Stimulated activated CD8-positive, alpha-beta memory T cell treated with anti-CD3 and anti-CD28 coated beads, Interleukin-15, amount 100 ng/mL, for 48 hours (primary cell): ENCODE data around the gene CALM1.
"Not testable (repeated sequence)": the region's sequence is repeated elsewhere in the genome, so short reads cannot be mapped to it uniquely, and the experiment has no call there.

Experiments
- DNase-seq, 2 donors: peaks; one replicate each; pipeline ENCODE4 v3.0.0-alpha.2; 2020; ENCODE audit warnings: low read depth in 2 of 2

Gene CALM1

DNA sequence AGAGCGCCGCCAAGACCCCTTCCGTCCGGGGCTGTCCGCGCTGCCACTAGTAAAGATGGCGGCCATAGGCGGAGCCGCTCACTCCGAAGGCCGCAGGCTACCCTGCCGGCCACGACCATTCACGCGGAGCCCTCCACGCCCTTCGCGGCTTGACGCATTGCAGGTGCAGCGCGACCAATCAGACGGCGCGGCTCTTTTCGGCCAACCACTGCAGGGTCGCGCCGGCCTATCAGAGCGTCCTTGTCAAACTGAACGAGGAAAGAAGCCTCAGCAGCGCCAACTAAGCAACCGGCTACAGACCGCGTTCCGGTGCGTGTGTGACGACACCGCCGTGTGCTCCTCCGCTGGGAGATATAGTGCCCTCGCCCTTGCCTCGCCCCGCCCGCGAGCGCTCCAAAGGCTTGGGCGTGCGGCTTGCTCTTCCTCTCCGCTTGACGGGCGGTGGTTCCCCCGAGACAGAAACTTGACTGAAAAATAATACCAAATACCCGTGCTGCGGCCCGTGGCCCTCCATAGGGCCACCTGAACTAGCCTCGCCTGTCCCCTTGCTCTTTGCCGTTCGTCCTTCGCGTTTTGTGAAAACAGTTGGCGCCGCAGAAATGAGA is 13.6 kb upstream of the CALM1 start:
- DNase-seq: peak; percentile 97 to 98

DNA sequence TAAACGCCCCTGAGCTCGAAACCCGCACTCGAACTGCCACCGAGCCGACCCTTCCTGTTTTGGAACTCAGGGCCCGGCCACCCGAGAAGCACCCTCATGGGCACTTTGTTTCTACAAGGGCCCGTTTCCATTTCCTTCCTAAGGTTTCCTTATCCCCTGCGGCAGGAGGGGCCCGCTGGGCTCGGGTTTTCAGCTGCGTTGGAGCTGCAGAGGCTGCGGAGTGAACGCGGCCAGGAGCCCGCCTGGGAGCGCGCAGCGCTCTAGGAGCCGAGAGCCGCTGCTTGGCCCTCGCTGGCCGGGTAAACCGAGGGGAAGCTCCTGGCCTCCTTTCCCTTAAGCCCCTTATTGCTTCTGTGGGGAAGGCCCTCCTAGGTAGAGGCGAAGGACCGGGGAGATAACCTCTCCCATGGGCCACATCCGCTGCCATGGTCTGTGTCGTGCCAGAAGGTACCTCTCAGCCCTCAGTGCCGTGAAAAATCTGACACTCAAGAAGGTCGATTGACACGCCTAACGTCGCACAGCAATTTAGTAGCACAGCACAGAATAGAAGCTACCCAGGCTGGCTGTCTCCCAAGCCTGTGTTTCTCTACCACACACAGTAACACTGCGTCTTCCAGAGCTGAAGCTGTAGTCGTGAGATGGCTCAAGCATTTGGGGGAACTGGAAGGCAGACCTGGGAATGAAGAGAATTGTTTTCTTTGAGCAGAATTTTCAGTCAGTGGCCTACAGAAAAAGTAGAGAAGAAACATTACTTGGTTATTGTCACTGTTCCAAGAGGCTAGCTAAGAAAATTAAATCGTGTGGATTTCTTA is 12.9 kb upstream of the CALM1 start:
- DNase-seq: peak; percentile 30 to 42

DNA sequence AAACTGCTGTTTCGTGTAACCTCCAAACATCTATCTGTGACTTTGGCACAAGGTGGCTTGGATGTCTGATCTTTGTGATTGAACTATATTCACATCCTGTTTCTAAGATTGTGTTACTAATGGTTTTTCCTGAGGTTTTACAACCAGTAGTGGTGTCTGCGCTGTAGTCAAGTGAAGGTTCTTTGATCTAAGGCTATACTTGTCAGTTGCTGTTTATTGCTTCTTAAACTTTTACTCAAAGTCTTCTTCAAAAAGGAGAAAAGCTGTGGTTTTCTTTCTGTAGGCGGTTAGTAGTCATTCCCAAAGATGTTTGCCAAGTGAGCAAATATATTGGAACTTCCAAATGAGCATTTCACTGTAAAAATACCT is 12.3 kb upstream of the CALM1 start:
- DNase-seq: no peak

DNA sequence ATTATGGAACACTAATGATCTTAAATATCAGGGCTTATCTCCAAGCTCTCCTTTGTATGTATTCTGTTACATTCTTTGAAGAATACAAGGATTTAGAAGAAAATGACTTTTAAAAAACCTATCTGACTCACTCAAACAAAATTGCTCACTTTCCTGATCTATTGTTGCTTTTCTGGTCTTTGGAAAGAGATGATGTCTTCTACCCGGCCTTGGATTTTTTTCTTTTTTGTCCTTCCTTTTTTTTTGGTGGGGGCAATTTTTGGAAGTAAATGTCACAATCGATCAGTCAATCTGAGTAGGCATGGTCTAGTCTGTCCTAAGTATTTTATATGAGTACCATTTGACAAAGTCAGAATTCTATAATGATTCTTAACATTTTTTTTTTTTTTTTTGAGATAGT is 10.5 kb upstream of the CALM1 start:
- DNase-seq: no peak

DNA sequence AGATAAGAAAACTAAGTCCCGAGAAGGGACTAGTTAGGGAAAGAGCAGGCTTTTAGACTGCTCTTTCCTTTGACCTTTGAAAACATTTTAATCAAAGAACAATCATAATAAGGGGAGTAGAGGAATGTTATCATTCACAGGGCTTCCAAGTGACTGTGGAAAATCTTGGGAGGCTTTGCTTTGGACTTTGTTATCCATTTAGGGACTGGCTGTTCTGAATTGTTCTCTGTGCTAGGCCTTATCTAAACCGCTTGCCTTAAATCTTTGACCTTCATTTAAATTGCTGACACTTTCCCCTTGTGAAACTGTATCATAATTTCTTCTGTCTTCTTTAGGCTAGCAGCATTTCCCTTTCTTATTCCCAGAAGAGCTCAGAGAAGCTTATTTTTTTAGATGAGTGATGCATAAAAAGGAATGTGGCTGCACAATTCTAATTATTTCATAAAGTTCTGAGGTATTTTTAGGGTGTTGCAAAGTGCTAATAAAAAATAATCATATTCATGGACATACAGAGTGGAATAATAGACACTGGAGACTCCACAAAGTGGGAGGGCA is 9.5 kb upstream of the CALM1 start:
- no peak for DNase-seq

DNA sequence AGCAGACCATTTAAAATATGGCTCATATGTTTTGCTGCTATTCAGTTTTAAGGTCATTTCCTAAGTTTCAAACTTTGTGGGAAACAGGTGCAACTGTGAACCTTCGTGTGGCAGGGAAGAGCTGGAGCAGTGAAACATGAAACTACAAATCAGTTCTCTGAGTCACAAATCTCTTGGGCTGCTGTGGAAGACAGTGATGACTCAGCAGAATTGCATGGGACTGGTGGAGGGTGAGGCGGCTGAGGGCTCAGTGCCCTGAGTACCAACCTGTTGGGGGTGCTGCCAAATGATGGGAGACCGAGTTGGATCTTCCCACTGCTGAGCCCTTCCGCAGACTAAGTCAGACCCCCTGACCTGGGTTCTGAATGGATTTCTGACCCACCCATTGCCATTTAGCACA is 8.4 kb upstream of the CALM1 start:
- no peak for DNase-seq

DNA sequence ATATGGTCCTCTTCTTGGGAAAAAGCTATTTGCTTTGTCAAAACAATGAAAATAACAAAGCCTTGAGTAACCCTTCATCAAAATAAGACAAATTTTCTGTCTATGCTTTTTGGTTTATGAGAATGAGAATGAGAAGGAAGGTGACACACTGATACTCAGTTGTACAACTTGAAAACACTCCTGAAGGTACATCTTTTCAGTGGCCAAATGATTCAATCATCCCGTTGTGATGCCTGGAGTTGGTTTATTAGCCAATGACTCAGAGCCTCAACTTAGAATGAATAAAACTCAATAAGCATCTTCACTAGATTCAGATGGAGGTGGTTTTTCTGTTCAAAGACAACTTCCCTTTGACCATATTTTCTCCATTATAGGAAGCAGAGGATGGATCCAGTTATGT is 7.8 kb upstream of the CALM1 start:
- no peak for DNase-seq

DNA sequence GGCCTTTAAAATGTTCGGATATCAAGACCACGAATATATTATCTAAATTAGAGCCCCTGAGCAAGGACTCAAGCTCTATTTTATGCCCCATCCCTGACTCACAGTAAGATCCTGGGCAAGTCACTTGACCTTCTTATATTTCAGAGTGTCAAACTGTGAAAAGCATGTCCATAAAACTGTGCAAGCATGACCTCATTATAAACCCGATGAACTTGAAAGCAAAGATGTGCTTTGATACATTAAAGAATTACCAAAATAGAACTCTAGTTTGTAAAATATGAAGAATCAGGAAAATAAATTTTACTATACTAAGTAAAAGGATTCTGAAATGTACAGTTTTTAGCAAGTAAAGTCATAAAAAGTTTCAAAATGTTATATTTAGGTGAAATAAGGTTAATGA is 2.9 kb upstream of the CALM1 start:
- DNase-seq: no peak

DNA sequence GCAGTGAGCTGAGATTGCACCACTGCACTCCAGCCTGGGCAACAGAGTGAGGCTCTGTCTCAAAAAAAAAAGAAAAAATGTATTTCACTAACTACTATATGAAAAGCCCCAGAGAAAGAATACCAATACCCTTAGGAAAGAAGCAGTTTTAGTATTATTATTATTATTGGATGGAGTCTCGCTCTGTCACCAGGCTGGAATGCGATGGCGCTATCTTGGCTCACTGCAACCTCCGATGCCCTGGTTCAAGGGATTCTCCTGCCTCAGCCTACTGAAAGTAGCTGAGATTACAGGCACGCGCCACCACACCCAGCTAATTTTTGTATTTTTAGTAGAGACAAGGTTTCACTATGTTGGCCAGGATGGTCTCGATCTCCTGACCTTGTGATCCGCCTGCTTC is 2.0 kb upstream of the CALM1 start:
- not testable (repeated sequence) for DNase-seq

DNA sequence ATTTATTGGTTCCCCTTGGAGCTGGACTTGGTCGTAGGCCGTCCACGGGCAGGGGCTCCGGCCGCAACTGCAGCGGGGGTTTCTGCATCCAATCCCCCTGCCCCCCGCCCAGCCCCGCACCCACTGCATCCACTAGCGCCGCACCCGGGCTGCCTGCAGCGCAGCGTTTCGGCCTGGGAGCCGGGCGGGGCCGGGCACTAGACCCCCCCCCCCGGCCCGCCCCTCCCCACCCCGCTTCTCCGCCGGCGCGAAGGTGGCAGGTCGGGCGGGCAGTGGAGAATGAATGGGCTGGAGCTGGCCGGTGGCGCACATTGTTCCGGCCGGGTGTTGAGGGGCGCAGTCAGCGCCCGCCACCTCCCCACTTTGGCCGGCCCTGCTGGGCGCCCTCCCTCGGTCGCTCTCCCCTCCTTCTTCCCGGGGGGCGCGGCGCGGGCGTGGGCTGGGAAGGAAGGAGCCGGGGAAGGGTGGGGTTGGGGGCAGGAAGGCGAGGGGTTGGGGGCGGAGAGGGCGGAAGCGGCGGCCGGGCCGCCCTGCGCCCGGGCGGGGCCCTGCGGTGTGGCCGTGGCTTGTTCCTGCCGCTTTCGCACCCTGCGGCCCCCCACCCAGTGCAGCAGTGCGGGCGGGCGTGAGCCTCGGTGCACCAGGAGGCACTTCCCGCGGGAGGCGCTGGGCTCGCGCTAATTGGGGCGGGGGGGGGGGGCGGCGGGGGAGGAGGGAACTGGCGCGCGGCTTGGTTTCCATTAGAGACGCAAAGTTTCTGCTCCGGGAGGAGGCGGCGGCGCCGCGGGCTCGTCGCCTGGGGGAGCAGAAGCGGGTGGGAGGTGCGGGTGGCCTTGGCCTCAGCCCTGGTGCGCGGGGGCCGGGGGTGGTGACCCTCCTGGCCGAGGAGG is 841 bp downstream of the CALM1 start:
- DNase-seq: peak; percentile 57 to 64

DNA sequence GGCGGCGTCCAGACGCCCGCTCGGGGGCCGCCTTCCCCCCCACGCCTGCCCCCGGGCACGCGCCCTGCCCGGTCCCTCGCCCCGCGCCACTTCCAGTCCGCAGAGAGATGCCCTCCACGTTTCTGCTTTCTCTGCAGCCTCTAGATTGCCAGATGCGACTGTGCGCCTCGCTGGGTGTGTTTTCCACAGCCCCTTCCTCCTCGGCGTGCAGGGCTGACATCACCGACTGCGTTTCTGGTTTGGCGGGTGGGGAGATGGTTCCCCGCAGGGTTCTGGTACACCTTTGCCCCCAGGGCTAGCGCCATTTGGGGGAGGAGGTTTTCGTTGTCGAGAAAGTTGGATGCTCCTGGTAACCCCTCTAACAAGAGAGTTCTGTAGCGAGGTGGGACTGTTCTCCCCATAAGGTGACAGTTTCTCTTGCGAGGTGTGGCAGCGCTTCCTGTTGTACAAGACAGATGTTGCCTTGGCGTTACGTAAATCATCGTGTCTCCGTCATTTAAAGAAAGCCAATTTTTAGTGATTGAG is 1.5 kb downstream of the CALM1 start:
- peak in 1 of 2 donors; percentile 35 for DNase-seq

DNA sequence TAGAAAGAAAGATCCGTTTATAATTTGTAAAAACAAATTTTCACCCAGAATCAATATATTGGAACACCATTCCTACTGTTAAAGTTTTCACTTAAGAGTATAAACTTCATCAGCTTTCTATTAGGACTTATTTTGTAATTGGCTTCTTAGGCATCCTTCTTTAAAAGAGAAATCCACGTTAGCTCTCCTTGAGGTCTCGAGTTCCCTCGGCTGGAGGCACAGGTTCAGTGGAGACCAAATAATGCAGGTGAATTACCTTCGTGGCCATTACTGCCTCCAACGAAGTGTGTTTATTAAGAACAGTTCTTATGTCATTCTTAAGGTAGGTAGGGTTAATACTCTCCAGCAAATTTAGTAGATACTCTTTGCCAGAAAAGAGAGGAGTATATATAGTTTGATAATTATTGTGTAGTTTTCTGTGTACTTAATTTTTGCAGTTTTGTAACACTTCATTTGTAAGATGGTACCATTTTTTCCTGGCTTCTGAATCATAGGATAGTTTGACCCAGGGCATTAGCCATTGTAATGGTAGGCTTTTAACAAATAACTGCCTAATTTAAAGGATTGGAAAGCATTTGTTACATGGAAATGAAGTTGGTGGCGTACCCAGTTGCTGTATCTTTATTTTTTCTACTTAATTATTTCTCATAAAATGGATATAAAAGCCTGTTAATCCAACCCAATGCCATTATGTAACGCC is 2.2 kb downstream of the CALM1 start:
- DNase-seq: no peak

DNA sequence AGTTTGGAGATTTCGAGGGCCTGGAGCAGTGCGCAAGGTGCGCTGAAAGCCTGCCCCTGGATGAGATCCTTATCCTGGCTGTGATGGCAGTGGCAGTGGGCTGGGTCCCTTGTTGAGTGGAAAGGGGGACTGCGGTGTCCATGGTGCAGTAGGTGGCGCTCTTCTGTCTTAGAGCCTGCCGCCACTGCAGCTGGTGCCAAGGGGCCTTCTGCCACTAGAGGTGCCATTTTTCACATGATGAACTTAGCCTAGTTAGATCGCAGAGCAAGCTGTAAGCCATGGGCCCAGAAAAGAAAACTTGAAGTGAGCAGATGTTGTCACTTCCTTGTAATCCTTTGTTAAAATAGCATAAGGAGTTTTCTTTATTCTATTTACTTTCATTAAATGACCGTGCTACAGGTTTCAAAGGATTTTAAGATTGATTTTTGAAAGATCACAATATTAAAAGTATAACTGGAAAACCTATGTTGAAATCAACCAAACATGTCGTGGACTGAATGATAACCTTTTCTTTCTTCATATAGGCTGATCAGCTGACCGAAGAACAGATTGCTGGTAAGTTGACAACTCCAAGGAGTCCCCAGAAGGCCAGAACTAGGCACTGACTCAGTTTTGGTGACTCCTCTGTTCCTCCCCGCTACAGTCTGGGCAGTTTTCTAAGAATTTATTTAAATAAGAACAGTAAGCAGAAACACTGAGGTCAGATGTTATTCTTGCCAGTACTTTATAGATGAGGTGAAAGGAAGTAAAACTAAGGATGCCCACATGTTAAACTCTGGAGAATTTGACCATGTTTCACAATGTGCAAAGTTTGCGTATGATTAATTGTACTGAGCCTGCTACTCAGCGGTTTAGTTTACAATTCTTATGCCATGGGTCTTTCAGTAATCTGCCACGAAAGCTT is 3.0 kb downstream of the CALM1 start:
- peak; percentile 74 to 78 for DNase-seq

DNA sequence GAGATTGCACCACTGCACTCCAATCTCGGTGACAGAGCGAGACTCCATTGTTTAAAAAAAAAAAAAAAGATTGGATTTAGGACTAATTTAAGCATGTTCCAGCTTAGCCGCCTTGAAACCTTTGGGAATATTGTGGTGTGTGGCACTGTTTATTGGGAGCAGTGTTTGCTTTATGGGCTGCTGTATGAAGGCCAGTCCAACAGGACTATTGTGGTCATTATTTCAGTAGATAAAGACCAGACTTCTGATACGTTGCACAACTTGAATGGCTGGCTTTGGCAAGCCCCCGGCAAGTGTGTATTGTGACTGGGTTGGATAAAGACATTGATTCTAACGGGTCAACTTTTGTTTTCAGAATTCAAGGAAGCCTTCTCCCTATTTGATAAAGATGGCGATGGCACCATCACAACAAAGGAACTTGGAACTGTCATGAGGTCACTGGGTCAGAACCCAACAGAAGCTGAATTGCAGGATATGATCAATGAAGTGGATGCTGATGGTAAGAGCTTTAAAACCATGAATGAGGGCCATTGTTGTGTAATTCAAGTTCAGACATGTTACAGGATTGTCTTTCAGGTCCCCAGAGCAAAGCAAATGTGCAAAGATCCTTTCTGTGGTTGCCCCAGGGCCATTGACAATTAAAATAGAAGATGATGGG is 4.2 kb downstream of the CALM1 start:
- DNase-seq: no peak

DNA sequence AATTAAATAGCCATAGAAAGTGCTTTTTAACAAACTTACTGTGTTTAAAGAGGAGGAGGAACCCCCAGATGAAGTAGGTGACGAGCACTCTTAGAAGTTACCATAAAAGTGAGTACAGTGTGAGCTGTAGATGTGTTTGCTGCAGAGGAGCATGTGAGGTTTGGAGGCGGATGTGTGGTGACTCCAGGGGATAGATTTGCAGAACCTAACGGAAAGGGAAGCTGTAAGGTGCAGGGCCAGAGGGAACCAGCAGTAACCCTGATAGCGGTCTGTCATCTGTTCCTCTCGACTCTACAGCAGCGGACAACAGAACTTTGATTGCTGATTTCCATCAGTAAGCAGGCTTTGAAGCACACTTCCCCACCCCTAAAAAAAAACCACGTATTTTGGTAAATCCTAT is 5.2 kb downstream of the CALM1 start:
- no peak for DNase-seq

DNA sequence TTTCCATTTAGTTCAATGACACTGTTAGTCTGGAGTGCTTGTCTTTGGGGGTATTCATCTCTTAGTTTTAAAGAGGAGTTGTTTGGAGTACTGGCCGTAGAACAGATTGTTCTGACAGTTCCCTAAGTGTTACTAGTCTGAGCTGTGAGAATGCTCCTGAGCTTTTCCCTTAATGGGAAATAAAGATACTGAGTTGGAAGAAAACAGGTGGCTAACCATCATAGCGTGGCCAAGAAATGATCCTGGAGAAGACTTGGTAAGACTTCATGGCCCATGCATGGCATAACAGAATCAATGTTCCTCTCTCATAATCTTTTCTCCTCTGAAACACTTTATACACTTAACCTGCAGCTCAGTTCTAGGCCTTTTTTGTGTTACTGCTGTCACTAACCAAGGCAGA is 6.2 kb downstream of the CALM1 start:
- no peak for DNase-seq

DNA sequence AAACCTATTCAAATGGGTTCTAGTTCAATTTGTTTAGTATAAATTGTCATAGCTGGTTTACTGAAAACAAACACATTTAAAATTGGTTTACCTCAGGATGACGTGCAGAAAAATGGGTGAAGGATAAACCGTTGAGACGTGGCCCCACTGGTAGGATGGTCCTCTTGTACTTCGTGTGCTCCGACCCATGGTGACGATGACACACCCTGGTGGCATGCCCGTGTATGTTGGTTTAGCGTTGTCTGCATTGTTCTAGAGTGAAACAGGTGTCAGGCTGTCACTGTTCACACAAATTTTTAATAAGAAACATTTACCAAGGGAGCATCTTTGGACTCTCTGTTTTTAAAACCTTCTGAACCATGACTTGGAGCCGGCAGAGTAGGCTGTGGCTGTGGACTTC is 8.3 kb downstream of the CALM1 start:
- no peak for DNase-seq

DNA sequence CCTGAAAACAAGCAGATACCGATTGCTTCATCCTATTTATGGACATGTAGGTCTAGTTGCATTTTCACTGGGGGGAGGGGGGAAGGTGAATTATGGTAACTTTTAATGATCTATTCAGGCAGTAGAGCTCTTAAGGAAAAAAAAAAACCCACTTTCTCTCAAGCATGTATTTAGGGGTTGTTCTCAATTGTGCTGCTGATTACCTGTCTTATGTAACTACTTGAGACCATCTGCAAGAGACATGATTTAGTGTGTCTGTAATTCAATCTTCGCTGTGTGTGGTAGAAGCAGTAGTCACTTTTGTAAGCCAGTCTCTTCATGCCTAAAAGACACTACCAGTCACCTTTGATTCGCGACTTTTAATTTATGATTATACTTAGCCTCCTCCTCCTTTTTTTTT is 8.9 kb downstream of the CALM1 start:
- DNase-seq: no peak

DNA sequence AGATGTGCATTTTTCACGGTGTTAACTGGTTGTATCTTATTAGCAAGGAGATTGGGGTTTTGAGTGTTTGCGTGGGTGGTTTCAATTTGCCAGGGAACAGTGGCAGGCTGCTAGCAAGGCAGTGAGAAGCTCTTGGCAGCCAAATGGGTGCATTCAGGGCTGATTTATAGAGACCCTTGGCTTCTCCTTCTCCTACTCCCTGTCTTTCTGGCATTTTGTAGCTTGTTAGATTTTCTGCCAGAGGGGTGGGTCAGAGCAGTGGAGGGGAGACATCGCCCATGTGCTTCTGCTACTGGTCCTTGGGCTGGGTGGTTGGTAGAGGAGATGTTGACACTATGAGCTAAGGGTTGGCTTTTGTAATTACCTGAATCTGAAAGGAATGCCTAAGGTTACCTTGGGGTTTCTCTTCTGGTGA is 9.6 kb downstream of the CALM1 start:
- no peak for DNase-seq

DNA sequence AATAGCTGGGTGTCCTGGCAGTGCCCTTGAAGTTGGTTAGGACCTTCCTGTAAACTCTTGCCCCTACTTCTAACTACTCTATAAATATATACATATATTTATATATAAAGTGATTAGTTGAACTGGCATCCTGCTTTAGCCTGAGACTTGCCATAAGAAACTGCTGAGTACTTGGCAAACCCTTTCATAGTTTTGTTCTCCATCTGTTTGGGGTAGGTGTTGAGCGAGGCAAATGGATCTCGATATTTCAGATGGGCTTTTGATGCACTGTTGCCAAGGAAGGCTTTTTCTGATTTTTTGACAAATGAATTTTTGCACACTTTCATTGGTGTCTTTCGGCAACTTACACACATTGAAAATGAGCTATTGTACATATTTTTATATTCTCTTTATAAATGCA is 10.4 kb downstream of the CALM1 start:
- no peak for DNase-seq
